Osteoblast (primary cell): ENCODE results near the gene ALS2. TPM values are rescaled to one million over a fixed set of nuclear protein-coding genes. Genes with fewer than 3 reads are reported as not detected.
"Not testable (repeated sequence)": the region's sequence is repeated elsewhere in the genome, so short reads cannot be mapped to it uniquely, and the experiment has no call there.

Experiments used
- DNase-seq: peaks from one replicate; pipeline ENCODE4 v3.0.0; 2011; ENCODE audit warnings: low spot score, mixed read lengths; ENCODE audit not compliant: insufficient read length; ENCODE audit errors: missing footprints
- H2AFZ ChIP-seq: 2 replicates; pipeline ENCODE4 v1.6.0; 2011; ENCODE audit warnings: mild to moderate bottlenecking, low read length
- H3K27ac ChIP-seq: 2 replicates; pipeline ENCODE4 v1.5.1; 2011; ENCODE audit warnings: mild to moderate bottlenecking, low read depth, low read length, moderate library complexity
- H3K27me3 ChIP-seq: 2 replicates; pipeline ENCODE4 v1.6.0; 2012; ENCODE audit warnings: mild to moderate bottlenecking, control low read depth, inconsistent platforms, low read length, moderate library complexity; ENCODE audit not compliant: insufficient read depth
- H3K36me3 ChIP-seq: 2 replicates; pipeline ENCODE4 v1.5.1; 2011; ENCODE audit warnings: mild to moderate bottlenecking, low read length, control low read depth, moderate library complexity; ENCODE audit not compliant: insufficient read depth
- H3K4me1 ChIP-seq: 2 replicates; pipeline ENCODE4 v1.5.1; 2011; ENCODE audit warnings: mild to moderate bottlenecking, low read length, control low read depth, moderate library complexity; ENCODE audit not compliant: insufficient read depth
- H3K4me2 ChIP-seq: 2 replicates; pipeline ENCODE4 v1.6.0; 2011; ENCODE audit warnings: mild to moderate bottlenecking, low read length; ENCODE audit not compliant: insufficient read depth
- H3K4me3 ChIP-seq: fragments of 200-600 bp; sonication (generic); 3 replicates; pipeline ENCODE4 v1.5.1; 2012; ENCODE audit warnings: mild to moderate bottlenecking, low read length, inconsistent platforms; ENCODE audit not compliant: insufficient read depth
- H3K79me2 ChIP-seq: 2 replicates; pipeline ENCODE4 v1.6.0; 2012; ENCODE audit warnings: mild to moderate bottlenecking, low read length, control low read depth, inconsistent platforms; ENCODE audit not compliant: insufficient read depth
- H3K9me3 ChIP-seq: 2 replicates; pipeline ENCODE4 v1.5.1; 2011; ENCODE audit warnings: low read depth, low read length, control low read depth
- H4K20me1 ChIP-seq: 2 replicates; pipeline ENCODE4 v1.6.0; 2012; ENCODE audit warnings: mild to moderate bottlenecking, low read length, control low read depth; ENCODE audit not compliant: insufficient read depth
- CTCF ChIP-seq: IDR thresholded peaks from 2 replicates; pipeline ENCODE4 v1.5.1; 2011; ENCODE audit warnings: mild to moderate bottlenecking, low read depth, low read length, moderate library complexity; ENCODE audit errors: extremely low read depth
- total RNA-seq: library from RNA; depleted of rRNA; stranded (reverse); fragments of >200 nt; gene quantifications from 2 replicates; pipeline ENCODE4 v1.2.3, GENCODE V29; 2012

The ALS2 gene
- total RNA-seq, 1 donor, result 39.1 TPM

GRCh38 chr2:201821080-201821479 is 40.3 kb upstream of the ALS2 start:
- Histone ChIP-seq H3K4me2 (no peak overlapping the region), H3K4me3 (no peak overlapping the region), H3K36me3 (no peaks in the 10 kb centered on the region), H2AFZ (no peak overlapping the region), H3K27ac (no peak overlapping the region), H3K4me1 (no peaks in the 10 kb centered on the region), H3K9me3 (no peaks in the 10 kb centered on the region), H3K27me3 (no peaks in the 10 kb centered on the region), H4K20me1 (no peaks in the 10 kb centered on the region), H3K79me2 (no peaks in the 10 kb centered on the region)
- DNase-seq, result no peak
- TF ChIP-seq CTCF, result no peak

GRCh38 chr2:201820383-201821007 is 39.8 kb upstream of the ALS2 start:
- Histone ChIP-seq H3K79me2 (no peaks in the 10 kb centered on the region), H3K36me3 (no peaks in the 10 kb centered on the region), H3K4me1 (no peaks in the 10 kb centered on the region), H4K20me1 (no peaks in the 10 kb centered on the region), H3K9me3 (no peaks in the 10 kb centered on the region), H3K4me2 (no peak overlapping the region), H2AFZ (peak overlapping the region; percentile 60), H3K27ac (no peak overlapping the region), H3K27me3 (no peaks in the 10 kb centered on the region), H3K4me3 (no peak overlapping the region)
- TF ChIP-seq CTCF, result no peak
- DNase-seq, result peak; percentile 58

GRCh38 chr2:201816657-201817575 is 36.2 kb upstream of the ALS2 start:
- no peaks in the 10 kb centered on the region for H3K9me3 ChIP-seq
- no peak overlapping the region for H3K27ac ChIP-seq
- no peak for DNase-seq
- no peaks in the 10 kb centered on the region for H3K4me1 ChIP-seq
- H3K79me2 ChIP-seq, result no peaks in the 10 kb centered on the region
- no peaks in the 10 kb centered on the region for H4K20me1 ChIP-seq
- H3K36me3 ChIP-seq, result no peaks in the 10 kb centered on the region
- no peak overlapping the region for H2AFZ ChIP-seq
- H3K4me3 ChIP-seq, result no peak overlapping the region
- no peak for TF ChIP-seq CTCF
- no peak overlapping the region for H3K4me2 ChIP-seq
- no peaks in the 10 kb centered on the region for H3K27me3 ChIP-seq

GRCh38 chr2:201813996-201814760 is 33.4 kb upstream of the ALS2 start:
- no peak overlapping the region for H3K4me3 ChIP-seq
- H3K27me3 ChIP-seq, result no peaks in the 10 kb centered on the region
- H3K9me3 ChIP-seq, result no peaks in the 10 kb centered on the region
- no peak overlapping the region for H3K27ac ChIP-seq
- H3K4me2 ChIP-seq, result no peak overlapping the region
- peak overlapping the region; percentile 6 for H2AFZ ChIP-seq
- H4K20me1 ChIP-seq, result no peaks in the 10 kb centered on the region
- no peaks in the 10 kb centered on the region for H3K79me2 ChIP-seq
- no peak for TF ChIP-seq CTCF
- H3K36me3 ChIP-seq, result no peaks in the 10 kb centered on the region
- no peak for DNase-seq
- H3K4me1 ChIP-seq, result no peaks in the 10 kb centered on the region

GRCh38 chr2:201810604-201811003 is 29.9 kb upstream of the ALS2 start:
- H3K79me2 ChIP-seq, H3K4me2 ChIP-seq: not testable (repeated sequence)

More at GRCh38 chr2:201810604-201811003, 29.9 kb upstream of the ALS2 start:
- H4K20me1 ChIP-seq, H2AFZ ChIP-seq, H3K27ac ChIP-seq, DNase-seq, H3K27me3 ChIP-seq, H3K9me3 ChIP-seq, H3K36me3 ChIP-seq, H3K4me3 ChIP-seq: not testable (repeated sequence)
- H3K4me1 ChIP-seq, result peaks cover 28% of the 10 kb centered on the region
